HEK293T (cell line): Measurements from ENCODE around the gene SLC9A8.

Experiments
- CTCF ChIA-PET: fragments of 350-600 bp; formaldehyde crosslinking; extraction: SDS; loops from one replicate; lab custom pipeline; 2021; ENCODE audit warnings: antibody characterized with exemption, inconsistent platforms; lab: Yijun Ruan, JAX
- POLR2A ChIA-PET: fragments of 350-600 bp; formaldehyde crosslinking; extraction: SDS; loops from one replicate; lab custom pipeline; 2020; ENCODE audit warnings: antibody characterized with exemption, inconsistent platforms; lab: Yijun Ruan, JAX
- DNase-seq: peaks from one replicate; pipeline ENCODE4 v3.0.0; 2012; ENCODE audit warnings: mixed read lengths; ENCODE audit errors: extremely low spot score
- ARNT ChIP-seq: fragments of 450-650 bp; IDR thresholded peaks from 2 replicates; pipeline ENCODE4 v1.6.1; 2017; ENCODE audit warnings: mild to moderate bottlenecking
- BHLHE40 ChIP-seq: fragments of 450-650 bp; IDR thresholded peaks from 2 replicates; pipeline ENCODE4 v1.6.1; 2016; ENCODE audit warnings: mild to moderate bottlenecking, moderate library complexity, borderline replicate concordance
- CTBP1 ChIP-seq: fragments of 450-650 bp; IDR thresholded peaks from 2 replicates; pipeline ENCODE4 v1.6.1; 2016; ENCODE audit warnings: borderline replicate concordance
- ELF4 ChIP-seq: fragments of 450-650 bp; IDR thresholded peaks from 2 replicates; pipeline ENCODE4 v1.6.1; 2017; ENCODE audit warnings: antibody characterized with exemption
- FOXA1 ChIP-seq: fragments of 450-650 bp; IDR thresholded peaks from 2 replicates; pipeline ENCODE4 v1.6.1; 2016; ENCODE audit warnings: mild to moderate bottlenecking
- FOXK2 ChIP-seq: fragments of 450-650 bp; IDR thresholded peaks from 2 replicates; pipeline ENCODE4 v1.6.1; 2016; ENCODE audit warnings: mild to moderate bottlenecking
- FOXM1 ChIP-seq: fragments of 450-650 bp; IDR thresholded peaks from 2 replicates; pipeline ENCODE4 v1.6.1; 2017; ENCODE audit warnings: mild to moderate bottlenecking, borderline replicate concordance
- HDGF ChIP-seq: fragments of 450-650 bp; IDR thresholded peaks from 2 replicates; pipeline ENCODE4 v1.6.1; 2017; ENCODE audit warnings: antibody characterized with exemption, borderline replicate concordance
- L3MBTL2 ChIP-seq: fragments of 450-650 bp; conservative IDR thresholded peaks from 2 replicates; pipeline ENCODE4 v1.6.1; 2016; ENCODE audit warnings: mild to moderate bottlenecking
- LEF1 ChIP-seq: fragments of 450-650 bp; IDR thresholded peaks from 2 replicates; pipeline ENCODE4 v1.6.1; 2017; ENCODE audit warnings: mild to moderate bottlenecking, borderline replicate concordance
- NFRKB ChIP-seq: fragments of 450-650 bp; IDR thresholded peaks from 2 replicates; pipeline ENCODE4 v1.6.1; 2016; ENCODE audit warnings: mild to moderate bottlenecking, moderate library complexity
- PKNOX1 ChIP-seq: fragments of 450-650 bp; IDR thresholded peaks from 2 replicates; pipeline ENCODE4 v1.6.1; 2016
- SP1 ChIP-seq: fragments of 450-650 bp; IDR thresholded peaks from 2 replicates; pipeline ENCODE4 v1.6.1; 2017
- SUZ12 ChIP-seq: fragments of 450-650 bp; IDR thresholded peaks from 2 replicates; pipeline ENCODE4 v1.6.1; 2016; ENCODE audit warnings: mild to moderate bottlenecking
- TARDBP ChIP-seq: fragments of 450-650 bp; IDR thresholded peaks from 2 replicates; pipeline ENCODE4 v1.6.1; 2016

Gene SLC9A8

GRCh38 chr20:49787371-49788357 is 25.0 kb upstream of the SLC9A8 start:
- ChIA-PET POLR2A (no interaction called here), CTCF (interaction anchor here (1.0 kb wide), 1 partner anchor 179 kb away, joined by 3 read pairs; no protein-coding TSS in a partner anchor)
- no peak for DNase-seq
- TF ChIP-seq SP1 (no peak), NFRKB (no peak), L3MBTL2 (no peak), ELF4 (no peak), PKNOX1 (no peak), ARNT (no peak), BHLHE40 (no peak), CTBP1 (no peak), HDGF (no peak)

GRCh38 chr20:49790077-49790798 is 22.4 kb upstream of the SLC9A8 start:
- CTCF ChIA-PET = no interaction called here
- POLR2A ChIA-PET = no interaction called here
- DNase-seq = no peak

GRCh38 chr20:49791165-49791564 is 21.5 kb upstream of the SLC9A8 start:
- DNase-seq = no peak
- POLR2A ChIA-PET = no interaction called here
- CTCF ChIA-PET = no interaction called here
- TF ChIP-seq NFRKB = no peak

More at GRCh38 chr20:49790077-49790798, 22.4 kb upstream of the SLC9A8 start:
- TF ChIP-seq CTBP1 (no peak), L3MBTL2 (no peak), FOXM1 (no peak), FOXK2 (no peak), SP1 (no peak), SUZ12 (no peak)

GRCh38 chr20:49792006-49792405 is 20.6 kb upstream of the SLC9A8 start:
- CTCF ChIA-PET = no interaction called here
- TF ChIP-seq TARDBP (no peak), BHLHE40 (no peak), HDGF (no peak), SP1 (no peak), FOXK2 (no peak), LEF1 (no peak), L3MBTL2 (no peak), FOXA1 (no peak), PKNOX1 (no peak), ELF4 (no peak)
- no peak for DNase-seq
- POLR2A ChIA-PET = no interaction called here

GRCh38 chr20:49792611-49793010 is 20.0 kb upstream of the SLC9A8 start:
- TF ChIP-seq TARDBP (no peak), ARNT (no peak), FOXM1 (no peak)
- ChIA-PET POLR2A (no interaction called here), CTCF (no interaction called here)
- DNase-seq = no peak

GRCh38 chr20:49794336-49795134 is 18.1 kb upstream of the SLC9A8 start:
- ChIA-PET POLR2A (interaction anchor here (1.4 kb wide), 1 partner anchor 18 kb away, joined by 3 read pairs; the partner anchor contains the start of gene SLC9A8), CTCF (no interaction called here)
- no peak for DNase-seq
- TF ChIP-seq PKNOX1 (no peak), BHLHE40 (no peak), L3MBTL2 (no peak)
